ENCODE results near the gene CALML4. TPM values are rescaled to one million over a fixed set of nuclear protein-coding genes. Genes with fewer than 3 reads are reported as not detected.
"Not testable (repeated sequence)": the region's sequence is repeated elsewhere in the genome, so short reads cannot be mapped to it uniquely, and the experiment has no call there.

Gene CALML4, protein sequence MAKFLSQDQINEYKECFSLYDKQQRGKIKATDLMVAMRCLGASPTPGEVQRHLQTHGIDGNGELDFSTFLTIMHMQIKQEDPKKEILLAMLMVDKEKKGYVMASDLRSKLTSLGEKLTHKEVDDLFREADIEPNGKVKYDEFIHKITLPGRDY
- total RNA-seq (2012; rRNA removed), result 0.25 and 1.3 TPM in 2 replicates

DNA sequence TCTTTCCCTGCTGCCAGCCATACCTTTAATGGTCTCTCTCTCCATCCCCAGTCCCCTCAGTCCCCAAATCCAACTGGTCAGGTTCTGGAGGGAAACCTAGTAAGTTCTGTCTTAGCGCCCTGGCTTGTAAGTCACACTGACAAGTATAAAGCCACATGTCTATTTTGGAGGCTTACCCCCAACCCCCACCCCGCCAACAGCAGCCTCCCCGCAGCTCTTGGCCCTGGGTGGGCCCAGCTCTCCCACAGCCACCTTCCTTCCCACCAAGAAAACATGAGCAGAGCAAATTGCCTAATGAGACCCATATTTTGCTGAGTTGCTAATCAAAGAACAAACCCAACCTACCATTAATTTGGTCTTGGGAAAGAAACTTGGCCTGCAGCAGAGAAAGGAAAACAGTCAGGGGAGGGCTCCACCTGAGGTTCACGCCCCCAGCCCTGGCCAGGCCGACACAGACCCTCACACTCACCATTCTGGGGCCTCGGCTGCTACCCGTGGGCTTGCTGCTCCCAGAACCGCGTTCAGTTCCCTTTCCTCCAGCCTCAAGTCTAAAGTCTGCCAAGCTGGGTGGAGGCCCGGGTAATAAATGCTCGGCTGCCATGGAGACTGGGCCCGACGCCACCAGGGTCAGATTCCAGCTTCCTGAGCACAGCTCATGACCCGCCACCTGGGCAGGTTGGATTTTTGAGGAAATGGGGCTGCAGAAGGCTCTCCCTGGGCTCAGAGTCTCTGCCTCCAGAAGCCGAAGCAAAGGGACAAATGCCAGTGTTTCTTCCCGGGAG lies at the start of gene CALML4:
Gene CALML4, minus strand, starts transcription at position 557 of the 782 bp plus-strand sequence. Its CDS starts 85 bp downstream, at position 472.
- H3K36me3 ChIP-seq (ENCODE audit: insufficient read depth, low read length), result no peaks in the 10 kb centered on the region
- no peaks in the 10 kb centered on the region for H3K27me3 ChIP-seq (ENCODE audit: control insufficient read depth, insufficient read depth, low read length)
- H3K4me3 ChIP-seq (ENCODE audit: low read length), result no peak within 1 kb of the TSS
- H3K4me2 ChIP-seq (ENCODE audit: low read length), result no peak within 1 kb of the TSS
- H3K4me1 ChIP-seq (ENCODE audit: control insufficient read depth, insufficient read depth, low read length), result peaks cover 5% of the 10 kb centered on the region
- H3K9me3 ChIP-seq (replicated peaks; ENCODE audit: low read length), result no peaks in the 10 kb centered on the region
- H3K9ac ChIP-seq (ENCODE audit: low read depth, low read length), result no peak within 1 kb of the TSS

DNA sequence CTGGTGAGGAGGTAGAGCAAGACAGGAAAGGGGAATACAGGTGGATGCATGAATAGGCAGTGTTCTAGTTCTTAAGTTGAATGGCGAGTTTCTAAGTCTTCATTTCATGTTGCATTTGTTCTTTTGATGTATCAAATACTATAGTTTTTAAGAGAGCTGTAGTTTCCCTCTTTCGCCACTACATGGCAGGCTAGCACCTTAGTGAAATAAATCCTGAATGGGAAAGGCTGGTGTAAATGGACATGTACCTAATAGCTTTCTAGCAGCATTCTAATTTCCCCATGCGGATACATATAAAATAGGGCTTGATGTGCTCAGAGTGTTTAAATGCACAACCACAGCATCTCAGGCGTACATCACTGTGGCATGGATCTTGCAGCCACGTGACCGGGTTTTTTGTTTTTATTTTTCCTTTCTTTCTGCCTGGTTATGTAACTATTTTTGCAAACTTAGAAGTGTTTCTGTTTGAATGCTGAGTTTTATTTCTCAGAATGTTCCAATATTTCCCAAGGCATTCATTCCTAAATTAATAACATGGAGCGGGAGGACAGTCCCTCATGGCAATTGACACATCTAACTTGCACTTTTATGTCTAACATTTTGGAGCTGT lies 47.9 kb upstream of the CALML4 start:
- Histone ChIP-seq H3K4me2 (ENCODE audit: low read length) (no peak overlapping the region), H3K36me3 (ENCODE audit: insufficient read depth, low read length) (no peaks in the 10 kb centered on the region), H3K9me3 (replicated peaks; ENCODE audit: low read length) (no peaks in the 10 kb centered on the region), H3K27me3 (ENCODE audit: control insufficient read depth, insufficient read depth, low read length) (no peaks in the 10 kb centered on the region), H3K4me3 (ENCODE audit: low read length) (no peak overlapping the region), H3K9ac (ENCODE audit: low read depth, low read length) (no peak overlapping the region), H3K4me1 (ENCODE audit: control insufficient read depth, insufficient read depth, low read length) (peaks cover 9% of the 10 kb centered on the region)

DNA sequence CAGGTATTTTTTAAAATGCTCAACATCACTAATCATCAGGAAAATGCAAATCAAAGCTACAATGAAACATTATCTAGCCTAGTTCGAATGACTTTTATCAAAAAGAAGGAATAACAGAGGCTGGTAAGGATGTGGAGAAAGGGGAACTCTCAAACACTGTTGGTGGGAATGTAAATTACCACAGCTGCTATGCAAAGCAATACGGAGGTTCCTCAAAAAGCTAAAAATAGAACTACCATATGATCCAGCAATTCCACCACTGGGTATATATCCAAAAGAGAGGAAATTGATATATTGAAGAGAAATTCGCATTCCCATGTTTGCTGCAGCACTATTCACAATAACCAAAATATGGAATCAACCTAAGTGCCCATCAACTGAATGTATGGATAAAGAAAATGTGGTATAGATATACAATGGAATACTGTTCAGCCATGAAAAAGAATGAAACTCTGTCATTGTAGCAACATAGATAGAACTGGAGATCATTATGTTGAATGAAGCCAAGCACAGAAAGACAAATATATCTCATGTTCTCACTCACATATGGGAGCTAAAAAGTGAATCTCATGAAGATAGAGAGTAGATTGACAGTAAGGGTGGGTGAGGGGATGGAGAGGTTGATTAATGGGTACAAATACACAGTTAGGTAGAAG lies 44.1 kb upstream of the CALML4 start:
- no peak overlapping the region for H3K9ac ChIP-seq (ENCODE audit: low read depth, low read length)
- no peak overlapping the region for H3K4me3 ChIP-seq (ENCODE audit: low read length)
- no peak overlapping the region for H3K4me2 ChIP-seq (ENCODE audit: low read length)
- H3K36me3 ChIP-seq (ENCODE audit: insufficient read depth, low read length), result no peaks in the 10 kb centered on the region
- no peaks in the 10 kb centered on the region for H3K9me3 ChIP-seq (replicated peaks; ENCODE audit: low read length)
- H3K4me1 ChIP-seq (ENCODE audit: control insufficient read depth, insufficient read depth, low read length), result no peaks in the 10 kb centered on the region
- no peaks in the 10 kb centered on the region for H3K27me3 ChIP-seq (ENCODE audit: control insufficient read depth, insufficient read depth, low read length)

DNA sequence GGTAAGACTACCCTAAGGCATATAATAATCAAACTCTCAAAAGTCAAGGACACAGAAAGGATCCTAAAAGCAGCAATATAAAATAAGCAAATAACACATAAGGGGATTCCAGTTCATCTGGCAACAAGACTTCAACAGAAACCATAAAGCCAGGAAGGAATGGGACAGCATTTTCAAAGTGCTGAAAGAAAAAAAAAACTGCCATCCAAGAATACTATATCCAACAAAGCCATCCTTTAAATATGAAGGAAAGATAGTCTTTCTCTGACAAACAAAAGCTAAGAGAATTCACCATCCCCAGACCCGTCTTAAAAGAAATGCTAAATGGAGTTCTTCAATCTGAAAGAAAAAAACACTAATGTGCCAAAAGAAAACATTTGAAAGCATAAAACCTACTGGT lies 39.1 kb upstream of the CALML4 start:
- no peak overlapping the region for H3K4me3 ChIP-seq (ENCODE audit: low read length)
- H3K36me3 ChIP-seq (ENCODE audit: insufficient read depth, low read length), result no peaks in the 10 kb centered on the region
- H3K9me3 ChIP-seq (replicated peaks; ENCODE audit: low read length), result no peaks in the 10 kb centered on the region
- no peak overlapping the region for H3K4me2 ChIP-seq (ENCODE audit: low read length)
- no peaks in the 10 kb centered on the region for H3K27me3 ChIP-seq (ENCODE audit: control insufficient read depth, insufficient read depth, low read length)
- no peaks in the 10 kb centered on the region for H3K4me1 ChIP-seq (ENCODE audit: control insufficient read depth, insufficient read depth, low read length)
- H3K9ac ChIP-seq (ENCODE audit: low read depth, low read length), result no peak overlapping the region

DNA sequence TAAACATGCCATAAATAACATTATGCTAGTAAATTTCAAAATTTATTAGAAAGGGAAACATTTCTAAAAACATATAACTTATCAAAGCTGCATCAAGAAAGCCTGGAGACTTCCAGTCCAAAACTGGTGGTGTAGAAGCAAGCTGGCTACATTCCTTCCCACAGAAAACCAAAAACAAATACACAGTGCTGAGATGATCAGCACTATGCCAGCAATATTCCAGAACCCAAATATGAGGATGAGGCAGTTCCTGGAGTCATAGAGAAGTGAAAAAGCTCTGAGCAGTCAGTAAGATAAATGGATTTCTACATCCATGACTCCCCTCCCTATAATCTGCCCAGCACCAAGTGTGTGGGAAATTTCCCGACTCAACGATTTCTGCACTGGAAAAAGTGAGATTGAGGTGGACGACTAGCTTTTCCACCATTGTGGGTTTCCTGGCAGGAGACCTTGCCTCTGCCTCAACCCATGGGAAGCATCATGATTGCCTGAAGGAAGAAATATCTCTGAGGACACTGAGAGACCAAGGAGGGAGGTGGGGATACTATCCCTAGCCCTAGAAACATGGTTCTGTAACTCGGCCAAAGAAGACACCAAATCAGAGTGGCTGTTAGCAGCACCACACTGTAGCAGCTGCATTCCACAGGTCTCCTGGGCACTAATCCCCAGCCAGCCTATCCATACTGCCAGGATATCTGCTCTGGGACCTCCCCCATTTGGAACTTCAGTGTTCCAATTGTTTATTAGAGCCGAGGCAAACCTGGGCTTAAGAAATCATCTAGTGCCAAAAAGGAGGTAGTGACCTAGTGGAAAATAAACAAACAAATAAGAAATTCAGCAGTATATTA lies 36.2 kb upstream of the CALML4 start:
- Histone ChIP-seq H3K4me1 (ENCODE audit: control insufficient read depth, insufficient read depth, low read length) (no peaks in the 10 kb centered on the region), H3K9ac (ENCODE audit: low read depth, low read length) (no peak overlapping the region), H3K27me3 (ENCODE audit: control insufficient read depth, insufficient read depth, low read length) (peaks cover 2% of the 10 kb centered on the region), H3K4me3 (ENCODE audit: low read length) (no peak overlapping the region), H3K36me3 (ENCODE audit: insufficient read depth, low read length) (no peaks in the 10 kb centered on the region), H3K4me2 (ENCODE audit: low read length) (no peak overlapping the region), H3K9me3 (replicated peaks; ENCODE audit: low read length) (no peaks in the 10 kb centered on the region)

DNA sequence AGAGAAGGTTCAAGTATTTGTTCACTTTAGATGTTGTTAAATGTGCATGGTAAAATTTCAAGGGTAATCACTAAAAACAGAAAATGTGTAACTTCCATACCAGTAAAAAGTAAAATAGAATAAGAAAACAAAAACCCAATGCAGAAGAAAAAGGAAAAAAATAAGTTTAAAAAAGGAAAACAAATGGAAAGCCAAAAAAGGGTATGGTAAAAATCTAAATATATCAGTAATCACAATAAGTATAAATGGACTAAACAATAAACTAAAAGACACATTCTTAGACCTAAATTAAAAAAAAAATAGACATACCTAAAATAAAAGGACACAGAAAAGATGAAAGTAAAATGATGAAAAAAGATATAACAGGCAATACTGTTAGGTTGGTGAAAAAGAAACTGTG lies 33.9 kb upstream of the CALML4 start:
- Histone ChIP-seq H3K9ac (ENCODE audit: low read depth, low read length) (no peak overlapping the region), H3K4me2 (ENCODE audit: low read length) (no peak overlapping the region), H3K9me3 (replicated peaks; ENCODE audit: low read length) (no peaks in the 10 kb centered on the region)

DNA sequence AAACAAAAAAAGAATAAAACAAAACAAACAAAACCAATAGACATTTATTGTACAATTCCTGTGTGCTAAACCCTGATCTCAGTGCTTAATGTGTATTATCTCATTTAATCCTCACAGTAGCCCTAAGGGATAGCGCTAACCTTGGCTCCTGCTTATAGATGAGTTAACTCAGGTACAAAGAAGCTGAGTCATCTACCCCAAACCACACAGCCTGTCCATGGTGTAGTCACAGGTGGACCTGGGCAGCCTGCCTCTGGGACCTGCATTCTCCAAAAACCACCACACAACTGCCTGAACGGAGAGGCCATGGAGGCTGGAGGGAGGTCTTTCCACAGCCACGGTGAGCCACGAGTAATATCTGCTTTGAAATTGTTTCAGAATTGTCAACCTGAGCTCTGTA lies 29.9 kb upstream of the CALML4 start:
- Histone ChIP-seq H3K4me3 (ENCODE audit: low read length) (no peak overlapping the region), H3K36me3 (ENCODE audit: insufficient read depth, low read length) (no peaks in the 10 kb centered on the region), H3K9ac (ENCODE audit: low read depth, low read length) (no peak overlapping the region), H3K4me2 (ENCODE audit: low read length) (no peak overlapping the region), H3K4me1 (ENCODE audit: control insufficient read depth, insufficient read depth, low read length) (peaks cover 4% of the 10 kb centered on the region), H3K27me3 (ENCODE audit: control insufficient read depth, insufficient read depth, low read length) (peaks cover 5% of the 10 kb centered on the region), H3K9me3 (replicated peaks; ENCODE audit: low read length) (no peaks in the 10 kb centered on the region)

More for the DNA sequence above, 33.9 kb upstream of the CALML4 start:
- Histone ChIP-seq H3K4me1 (ENCODE audit: control insufficient read depth, insufficient read depth, low read length) (no peaks in the 10 kb centered on the region), H3K27me3 (ENCODE audit: control insufficient read depth, insufficient read depth, low read length) (peaks cover 5% of the 10 kb centered on the region), H3K4me3 (ENCODE audit: low read length) (no peak overlapping the region), H3K36me3 (ENCODE audit: insufficient read depth, low read length) (no peaks in the 10 kb centered on the region)

DNA sequence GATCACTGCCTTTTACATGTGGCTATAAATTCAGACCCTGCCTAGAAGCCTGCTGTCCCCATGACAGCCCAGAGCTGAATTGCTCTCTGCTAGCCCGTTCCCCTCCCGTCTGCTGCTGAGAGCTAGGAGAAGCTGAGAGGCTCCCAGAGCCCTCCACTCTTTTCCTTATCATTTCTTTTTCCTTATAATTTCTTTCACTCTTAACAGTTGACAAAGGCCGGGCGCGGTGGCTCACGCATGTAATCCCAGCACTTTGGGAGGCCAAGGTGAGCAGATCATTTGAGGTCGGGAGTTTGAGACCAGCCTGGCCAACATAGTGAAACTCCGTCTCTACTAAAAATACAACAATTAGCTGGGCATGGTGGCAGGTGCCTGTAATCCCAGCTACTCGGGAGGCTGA lies 29.4 kb upstream of the CALML4 start:
- H3K9ac ChIP-seq (ENCODE audit: low read depth, low read length); H3K9me3 ChIP-seq (replicated peaks; ENCODE audit: low read length); H3K27me3 ChIP-seq (ENCODE audit: control insufficient read depth, insufficient read depth, low read length); H3K36me3 ChIP-seq (ENCODE audit: insufficient read depth, low read length); H3K4me1 ChIP-seq (ENCODE audit: control insufficient read depth, insufficient read depth, low read length); H3K4me3 ChIP-seq (ENCODE audit: low read length); H3K4me2 ChIP-seq (ENCODE audit: low read length): not testable (repeated sequence)

DNA sequence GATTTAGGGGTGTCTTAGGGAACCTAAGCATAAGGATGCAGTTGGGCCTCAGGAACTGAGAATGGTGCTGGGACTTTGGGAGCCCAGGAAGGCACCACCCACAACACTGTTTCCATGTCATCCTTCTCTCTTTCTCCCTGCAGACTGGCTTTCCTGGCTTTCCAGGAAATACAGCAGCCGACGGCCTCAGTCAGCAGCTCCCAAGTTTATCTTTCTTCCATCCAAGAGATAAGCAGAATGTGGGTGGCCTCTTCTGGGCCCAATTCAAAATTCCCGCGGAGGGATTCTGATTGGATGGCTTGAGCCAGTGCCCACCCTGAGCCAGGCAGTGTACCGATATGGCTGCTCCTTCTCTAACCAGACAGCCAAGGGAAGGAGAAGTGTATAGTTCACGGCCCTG lies 28.9 kb upstream of the CALML4 start:
- H3K9ac ChIP-seq (ENCODE audit: low read depth, low read length), result no peak overlapping the region
- peaks cover 5% of the 10 kb centered on the region for H3K27me3 ChIP-seq (ENCODE audit: control insufficient read depth, insufficient read depth, low read length)
- H3K4me2 ChIP-seq (ENCODE audit: low read length), result no peak overlapping the region
- no peaks in the 10 kb centered on the region for H3K9me3 ChIP-seq (replicated peaks; ENCODE audit: low read length)
- H3K4me1 ChIP-seq (ENCODE audit: control insufficient read depth, insufficient read depth, low read length), result peaks cover 7% of the 10 kb centered on the region
- H3K4me3 ChIP-seq (ENCODE audit: low read length), result no peak overlapping the region
- H3K36me3 ChIP-seq (ENCODE audit: insufficient read depth, low read length), result no peaks in the 10 kb centered on the region

DNA sequence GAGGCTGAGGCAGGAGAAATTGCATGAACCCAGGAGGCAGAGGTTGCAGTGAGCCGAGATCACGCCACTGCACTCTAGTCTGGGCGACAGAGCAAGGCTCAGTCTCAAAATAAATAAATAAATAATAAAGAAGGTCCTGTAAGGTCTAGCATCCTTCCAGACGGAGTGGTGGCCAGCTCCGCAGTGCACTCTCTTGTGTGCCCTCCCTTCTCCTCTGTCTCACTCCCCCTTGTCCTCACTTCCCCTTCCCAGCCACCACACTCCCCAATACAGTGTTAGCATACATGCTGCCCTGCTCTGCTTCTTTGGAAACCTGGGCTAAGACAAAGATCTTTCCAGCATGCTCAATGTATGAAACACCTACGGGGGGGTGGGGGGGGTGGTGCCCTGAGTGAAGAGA lies 27.8 kb upstream of the CALML4 start:
- H3K9me3 ChIP-seq (replicated peaks; ENCODE audit: low read length), result no peaks in the 10 kb centered on the region
- H3K4me3 ChIP-seq (ENCODE audit: low read length), result no peak overlapping the region
- peaks cover 14% of the 10 kb centered on the region for H3K4me1 ChIP-seq (ENCODE audit: control insufficient read depth, insufficient read depth, low read length)
- no peak overlapping the region for H3K9ac ChIP-seq (ENCODE audit: low read depth, low read length)
- H3K36me3 ChIP-seq (ENCODE audit: insufficient read depth, low read length), result no peaks in the 10 kb centered on the region
- peaks cover 5% of the 10 kb centered on the region for H3K27me3 ChIP-seq (ENCODE audit: control insufficient read depth, insufficient read depth, low read length)
- no peak overlapping the region for H3K4me2 ChIP-seq (ENCODE audit: low read length)

DNA sequence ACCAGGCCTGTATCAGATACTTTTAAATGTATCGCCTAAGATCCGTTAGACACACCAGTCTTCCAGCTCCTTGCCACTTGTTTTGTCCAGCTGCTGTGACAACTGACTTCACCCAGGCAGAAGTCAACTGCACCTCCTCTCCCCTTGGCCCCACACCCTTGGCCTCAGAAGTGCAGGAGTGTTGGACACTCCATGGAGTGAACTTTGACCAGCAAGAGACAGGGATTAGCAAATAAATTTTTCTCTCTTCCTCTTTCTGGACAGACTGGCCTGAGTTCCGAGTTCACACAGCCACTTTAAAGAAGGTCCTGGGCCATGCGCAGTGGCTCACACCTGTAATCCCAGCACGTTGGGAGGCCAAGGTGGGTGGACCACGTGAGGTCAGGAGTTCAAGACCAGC lies 27.3 kb upstream of the CALML4 start:
- Histone ChIP-seq H3K9ac (ENCODE audit: low read depth, low read length) (no peak overlapping the region), H3K36me3 (ENCODE audit: insufficient read depth, low read length) (no peaks in the 10 kb centered on the region), H3K4me1 (ENCODE audit: control insufficient read depth, insufficient read depth, low read length) (peaks cover 19% of the 10 kb centered on the region), H3K27me3 (ENCODE audit: control insufficient read depth, insufficient read depth, low read length) (peaks cover 5% of the 10 kb centered on the region), H3K4me2 (ENCODE audit: low read length) (no peak overlapping the region), H3K4me3 (ENCODE audit: low read length) (no peak overlapping the region), H3K9me3 (replicated peaks; ENCODE audit: low read length) (no peaks in the 10 kb centered on the region)
